Lower leg skin (tissue), 4 donors: ENCODE measurements around the gene FTSJ3. TPM values are rescaled to one million over a fixed set of nuclear protein-coding genes. Genes with fewer than 3 reads are reported as not detected.
"Not testable (repeated sequence)": the region's sequence is repeated elsewhere in the genome, so short reads cannot be mapped to it uniquely, and the experiment has no call there.

Experiments
- DNase-seq, 2 donors: peaks; one replicate each; pipeline ENCODE4 v3.0.0-alpha.2; 2019; ENCODE audit warnings: low spot score in 2 of 2
- H3K4me3 ChIP-seq: fragments of 200-600 bp; sonication (generic); 2 replicates; pipeline ENCODE4 v1.5.1; 2017; ENCODE audit warnings: mild to moderate bottlenecking, low read depth; ENCODE audit not compliant: poor library complexity, severe bottlenecking
- POLR2A ChIP-seq, 2 donors: fragments of 450-650 bp; IDR thresholded peaks; one replicate each; pipeline ENCODE4 v1.6.1; 2016 to 2017; ENCODE audit warnings: antibody characterized with exemption in 2 of 2, mild to moderate bottlenecking in 1 of 2, moderate library complexity in 1 of 2
- WGBS, 2 donors: methylation state at CpG; one replicate each; pipeline ENCODE4 v1.1.5; 2018; 5-methylcytosine and 5-hydroxymethylcytosine counted together
- intact Hi-C: fragments of 100-400 bp; cut with DNase I; formaldehyde crosslinking; loops from one replicate; pipeline ENCODE4 v1.15.0; 2023; ENCODE audit warnings: low total_unique reads
- total RNA-seq, 4 donors: library from RNA; depleted of rRNA; stranded (reverse); fragments of >200 nt; gene quantifications; one replicate each; pipeline ENCODE4 v1.1.0, GENCODE V29; 2016
- TF ChIP-seq, protein P1 (sequence below), 3 donors: fragments of 450-650 bp; IDR thresholded peaks; one replicate each; pipeline ENCODE4 v1.5.1; 2016; ENCODE audit warnings: antibody characterized with exemption in 3 of 3, mild to moderate bottlenecking in 3 of 3, moderate library complexity in 2 of 3

Gene FTSJ3
- total RNA-seq, 4 donors from 2014 or later = 28.4 to 76.8 (median 47.2) TPM

DNA sequence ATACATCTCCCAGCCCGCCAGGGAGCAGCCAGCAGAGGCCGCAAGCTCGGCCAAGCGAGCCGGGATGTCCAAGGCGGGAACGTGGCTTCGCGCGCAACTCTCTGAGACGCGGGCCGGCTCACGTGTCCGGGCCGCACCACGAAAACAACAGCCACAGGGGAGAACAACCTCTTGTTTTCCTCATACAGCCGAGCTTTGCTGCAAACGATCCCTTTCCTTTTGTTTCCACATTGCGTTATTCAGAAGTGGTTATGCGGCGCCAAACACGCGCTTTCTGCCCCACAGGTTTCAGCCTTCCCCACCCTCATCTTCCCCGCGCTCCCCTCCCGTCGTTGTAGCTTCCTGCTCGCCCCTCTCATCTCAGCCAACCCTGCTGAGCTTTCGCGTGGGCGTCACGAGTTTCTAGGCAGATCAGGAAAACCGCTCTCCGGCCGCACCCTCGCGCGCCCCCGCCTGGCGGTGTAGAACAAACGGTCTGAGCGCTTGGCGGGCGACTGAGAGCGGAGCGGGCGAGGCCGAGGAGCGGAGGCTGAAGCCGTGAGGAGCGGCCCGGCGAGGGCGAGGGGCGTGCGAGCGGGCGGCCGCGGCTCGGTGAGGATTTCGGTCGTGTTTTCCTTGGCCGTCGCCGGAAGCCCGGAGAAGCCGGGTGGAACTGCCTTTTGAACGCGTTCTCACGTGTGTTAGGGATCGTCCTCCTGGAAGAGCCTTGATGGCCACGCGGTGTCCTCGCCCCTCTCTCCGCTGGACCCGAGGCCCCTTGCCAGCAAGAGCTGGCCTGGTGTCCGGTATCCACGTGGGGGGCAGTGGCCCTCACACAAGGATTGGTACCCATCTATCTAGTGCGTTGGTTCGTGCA lies 21.6 kb upstream of the FTSJ3 start:
- peak; percentile 90 to 98 for DNase-seq
- H3K4me3 ChIP-seq = no peak overlapping the region
- intact Hi-C loops = no loop called here
- no peak for TF ChIP-seq POLR2A (IDR thresholded peaks at IDR 0.05)
- TF ChIP-seq, protein P1, sequence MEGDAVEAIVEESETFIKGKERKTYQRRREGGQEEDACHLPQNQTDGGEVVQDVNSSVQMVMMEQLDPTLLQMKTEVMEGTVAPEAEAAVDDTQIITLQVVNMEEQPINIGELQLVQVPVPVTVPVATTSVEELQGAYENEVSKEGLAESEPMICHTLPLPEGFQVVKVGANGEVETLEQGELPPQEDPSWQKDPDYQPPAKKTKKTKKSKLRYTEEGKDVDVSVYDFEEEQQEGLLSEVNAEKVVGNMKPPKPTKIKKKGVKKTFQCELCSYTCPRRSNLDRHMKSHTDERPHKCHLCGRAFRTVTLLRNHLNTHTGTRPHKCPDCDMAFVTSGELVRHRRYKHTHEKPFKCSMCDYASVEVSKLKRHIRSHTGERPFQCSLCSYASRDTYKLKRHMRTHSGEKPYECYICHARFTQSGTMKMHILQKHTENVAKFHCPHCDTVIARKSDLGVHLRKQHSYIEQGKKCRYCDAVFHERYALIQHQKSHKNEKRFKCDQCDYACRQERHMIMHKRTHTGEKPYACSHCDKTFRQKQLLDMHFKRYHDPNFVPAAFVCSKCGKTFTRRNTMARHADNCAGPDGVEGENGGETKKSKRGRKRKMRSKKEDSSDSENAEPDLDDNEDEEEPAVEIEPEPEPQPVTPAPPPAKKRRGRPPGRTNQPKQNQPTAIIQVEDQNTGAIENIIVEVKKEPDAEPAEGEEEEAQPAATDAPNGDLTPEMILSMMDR (IDR thresholded peaks at IDR 0.05) = peak in 1 of 3 donors; percentile 57
- WGBS, 2 donors = 14 to 17% methylated on average over 67 to 73 of the region's 82 CpGs

DNA sequence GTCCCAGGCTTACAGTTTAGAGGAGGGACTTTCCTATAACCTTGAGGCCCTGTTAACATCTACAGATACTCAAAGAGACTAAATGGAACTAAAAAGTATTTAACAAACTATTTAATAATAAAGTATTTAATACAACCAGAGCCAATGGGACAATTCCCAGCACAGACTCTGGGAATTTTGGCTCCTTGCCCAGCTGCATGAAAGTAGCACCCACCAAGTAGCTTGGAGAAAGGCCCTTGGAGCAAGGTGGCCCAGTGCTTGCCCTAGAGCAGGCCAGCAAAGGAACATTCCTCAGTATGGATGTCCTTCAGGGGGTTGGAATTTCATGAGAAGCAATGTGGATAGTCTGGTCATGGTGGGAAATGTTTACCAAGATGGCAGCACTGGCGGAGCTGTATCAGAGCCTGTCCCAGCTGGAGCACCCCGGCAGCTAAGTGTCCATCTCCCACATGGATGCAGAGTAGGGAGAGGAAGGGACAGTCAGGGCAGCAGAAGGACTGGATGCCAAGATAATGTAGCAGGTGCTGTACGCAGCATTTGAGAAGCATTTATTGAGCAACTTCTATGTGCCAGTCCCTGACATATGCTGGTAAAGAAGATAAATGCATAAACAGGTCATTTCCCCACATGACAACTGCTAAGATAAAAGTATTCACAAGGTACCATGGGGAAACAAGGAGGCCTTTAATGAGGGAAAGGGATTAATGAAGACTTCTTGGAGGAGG lies 20.2 kb upstream of the FTSJ3 start:
- intact Hi-C loops = no loop called here
- DNase-seq = no peak
- no peak for TF ChIP-seq POLR2A (IDR thresholded peaks at IDR 0.05)
- TF ChIP-seq, protein P1 (IDR thresholded peaks at IDR 0.05) = no peak
- no peak overlapping the region for H3K4me3 ChIP-seq
- WGBS, 2 donors = 89 to 90% methylated on average over 3 of the region's 3 CpGs

DNA sequence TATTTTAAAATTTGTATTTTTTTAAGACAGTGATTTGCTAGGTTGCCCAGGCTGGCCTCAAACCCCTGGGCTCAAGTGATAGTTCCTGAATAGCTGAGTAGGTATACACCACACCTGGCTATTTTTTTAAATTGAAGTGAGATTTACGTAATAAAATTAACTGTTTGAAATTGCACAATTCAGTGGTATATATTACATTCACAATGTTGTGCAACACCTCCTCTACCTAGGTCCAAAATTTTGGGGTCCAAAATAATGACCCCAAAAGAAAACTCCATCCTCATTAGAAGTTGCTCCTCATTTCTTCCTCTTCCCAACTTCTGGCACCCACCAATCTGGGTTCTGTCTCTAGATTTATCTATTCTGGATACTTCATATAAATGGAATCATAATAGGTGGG lies 18.0 kb upstream of the FTSJ3 start:
- DNase-seq = no peak
- TF ChIP-seq POLR2A (IDR thresholded peaks at IDR 0.05) = no peak
- TF ChIP-seq, protein P1 (IDR thresholded peaks at IDR 0.05) = no peak
- H3K4me3 ChIP-seq = no peak overlapping the region
- 36 to 37% methylated on average over 1 of the region's 1 CpG for WGBS, 2 donors
- intact Hi-C loops = no loop called here

DNA sequence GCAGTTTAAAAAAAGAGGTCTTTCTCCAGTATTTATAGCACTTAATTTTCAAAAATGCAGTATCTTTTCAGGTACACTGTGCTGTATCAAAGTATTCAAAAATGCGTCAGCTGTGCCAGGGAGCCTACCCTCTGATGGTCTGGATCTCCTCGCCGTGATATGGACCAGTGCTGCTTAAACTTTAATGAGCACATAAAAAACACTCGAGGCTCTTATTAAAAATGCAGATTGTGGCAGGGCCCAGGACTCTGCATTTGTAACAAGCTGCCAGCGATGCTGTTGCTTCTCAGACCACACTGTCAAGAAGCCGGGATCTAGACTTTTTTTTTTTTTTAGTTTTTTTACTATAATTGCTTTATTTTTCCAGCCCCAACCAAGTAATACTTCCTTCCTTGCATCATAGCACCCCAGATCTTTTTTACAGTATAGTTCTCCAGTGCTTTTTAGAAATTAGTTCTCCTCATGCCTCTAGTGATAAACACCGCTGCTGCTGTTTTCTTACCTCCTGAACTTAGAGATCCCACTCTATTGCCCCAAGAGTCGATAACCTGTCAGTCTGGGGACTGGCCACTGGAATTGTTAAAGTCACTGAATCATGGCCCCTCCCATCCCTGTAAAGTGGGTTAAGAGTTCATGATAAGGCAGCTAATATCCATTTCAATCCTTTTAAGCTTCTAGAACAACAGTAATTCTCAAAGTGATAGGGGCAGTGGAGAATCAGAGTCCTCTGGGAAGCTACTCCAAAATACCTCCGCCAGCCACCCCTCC lies 16.6 kb upstream of the FTSJ3 start:
- intact Hi-C loops = no loop called here
- 70 to 71% methylated on average over 9 of the region's 9 CpGs for WGBS, 2 donors
- no peak for TF ChIP-seq POLR2A (IDR thresholded peaks at IDR 0.05)
- TF ChIP-seq, protein P1 (IDR thresholded peaks at IDR 0.05) = no peak
- H3K4me3 ChIP-seq = no peak overlapping the region
- no peak for DNase-seq

DNA sequence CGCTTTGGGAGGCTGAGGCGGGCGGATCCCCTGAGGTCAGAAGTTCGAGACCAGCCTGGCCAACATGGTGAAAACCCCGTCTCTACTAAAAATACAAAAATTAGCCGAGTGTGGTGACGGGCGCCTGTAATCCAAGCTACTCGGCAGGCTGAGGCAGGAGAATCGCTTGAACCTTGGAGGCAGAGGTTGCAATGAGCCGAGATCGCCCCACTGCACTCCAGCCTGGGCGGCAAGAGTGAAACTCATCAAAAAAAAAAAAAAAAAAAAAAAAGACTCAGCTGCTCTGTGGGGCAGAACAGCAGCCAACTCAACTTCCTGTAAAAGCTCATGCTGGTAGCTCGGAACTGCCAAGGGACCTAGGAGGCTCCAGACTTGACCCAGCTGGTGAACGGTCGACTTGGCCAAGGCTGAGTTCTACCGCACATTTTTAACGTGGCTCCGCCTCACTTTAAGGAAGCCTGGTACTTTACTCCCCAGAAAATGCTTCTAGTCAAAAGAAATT lies 16.0 kb upstream of the FTSJ3 start:
- intact Hi-C loops, DNase-seq: not testable (repeated sequence)
- H3K4me3 ChIP-seq = peak overlapping the region; percentile 24
- WGBS, 2 donors = 6 to 11% methylated on average over 19 of the region's 19 CpGs
